GM20431 (cell line): Measurements from ENCODE around the gene NTRK3.

Experiments
- in situ Hi-C: fragments of 300-500 bp; cut with MseI, MboI; formaldehyde crosslinking; loops from one replicate; pipeline ENCODE4 v1.15.0; 2020; ENCODE audit warnings: low sequenced_read_pairs; ENCODE audit not compliant: unreplicated experiment

NTRK3 gene

GRCh38 chr15:88256279-88257230 lies at the start of gene NTRK3:
Gene NTRK3 (minus strand): TSS chr15:88256739. CDS start chr15:88256153, 586 bp downstream.
- in situ Hi-C loops: no loop called here

GRCh38 chr15:88303395-88303794 lies 46.9 kb upstream of the NTRK3 start:
- in situ Hi-C loops: no loop called here

- in situ Hi-C loops: no loop called here
Observed at GRCh38 chr15:88302373-88302772, 45.8 kb upstream of the NTRK3 start.

GRCh38 chr15:88301311-88301710 lies 44.8 kb upstream of the NTRK3 start:
- in situ Hi-C loops: no loop called here

GRCh38 chr15:88300861-88301260 lies 44.3 kb upstream of the NTRK3 start:
- in situ Hi-C loops: no loop called here

GRCh38 chr15:88300089-88300488 lies 43.5 kb upstream of the NTRK3 start:
- in situ Hi-C loops: no loop called here

GRCh38 chr15:88299497-88299896 lies 43.0 kb upstream of the NTRK3 start:
- in situ Hi-C loops: no loop called here

- in situ Hi-C loops: no loop called here
Observed at GRCh38 chr15:88288661-88289060, 32.1 kb upstream of the NTRK3 start.

GRCh38 chr15:88288206-88288605 lies 31.7 kb upstream of the NTRK3 start:
- in situ Hi-C loops: no loop called here

GRCh38 chr15:88284318-88284998 lies 27.9 kb upstream of the NTRK3 start:
- in situ Hi-C loops: no loop called here

GRCh38 chr15:88282614-88283013 lies 26.1 kb upstream of the NTRK3 start:
- in situ Hi-C loops: no loop called here

- in situ Hi-C loops: no loop called here
Observed at GRCh38 chr15:88276821-88277410, 20.4 kb upstream of the NTRK3 start.

GRCh38 chr15:88275804-88276203 lies 19.3 kb upstream of the NTRK3 start:
- in situ Hi-C loops: no loop called here

- in situ Hi-C loops: no loop called here
Observed at GRCh38 chr15:88274553-88275460, 18.3 kb upstream of the NTRK3 start.

- in situ Hi-C loops: no loop called here
Observed at GRCh38 chr15:88272421-88272820, 15.9 kb upstream of the NTRK3 start.

GRCh38 chr15:88269356-88270062 lies 13.0 kb upstream of the NTRK3 start:
- in situ Hi-C loops: no loop called here

- in situ Hi-C loops: no loop called here
Observed at GRCh38 chr15:88267720-88268119, 11.2 kb upstream of the NTRK3 start.

GRCh38 chr15:88266170-88266569 lies 9.6 kb upstream of the NTRK3 start:
- in situ Hi-C loops: no loop called here

- in situ Hi-C loops: no loop called here
Observed at GRCh38 chr15:88264622-88265021, 8.1 kb upstream of the NTRK3 start.
